WI38 (cell line): Measurements from ENCODE around the gene BHLHE40.

Experiments
- H3K4me3 ChIP-seq: 2 replicates; pipeline ENCODE4 v1.5.1; 2011; ENCODE audit warnings: low read depth, mild to moderate bottlenecking, control low read depth, low read length
- TF ChIP-seq, protein P1 (sequence below): IDR thresholded peaks from 2 replicates; pipeline ENCODE4 v1.5.1; 2012; ENCODE audit warnings: low read depth, mild to moderate bottlenecking, control low read depth, low read length

BHLHE40 gene

DNA sequence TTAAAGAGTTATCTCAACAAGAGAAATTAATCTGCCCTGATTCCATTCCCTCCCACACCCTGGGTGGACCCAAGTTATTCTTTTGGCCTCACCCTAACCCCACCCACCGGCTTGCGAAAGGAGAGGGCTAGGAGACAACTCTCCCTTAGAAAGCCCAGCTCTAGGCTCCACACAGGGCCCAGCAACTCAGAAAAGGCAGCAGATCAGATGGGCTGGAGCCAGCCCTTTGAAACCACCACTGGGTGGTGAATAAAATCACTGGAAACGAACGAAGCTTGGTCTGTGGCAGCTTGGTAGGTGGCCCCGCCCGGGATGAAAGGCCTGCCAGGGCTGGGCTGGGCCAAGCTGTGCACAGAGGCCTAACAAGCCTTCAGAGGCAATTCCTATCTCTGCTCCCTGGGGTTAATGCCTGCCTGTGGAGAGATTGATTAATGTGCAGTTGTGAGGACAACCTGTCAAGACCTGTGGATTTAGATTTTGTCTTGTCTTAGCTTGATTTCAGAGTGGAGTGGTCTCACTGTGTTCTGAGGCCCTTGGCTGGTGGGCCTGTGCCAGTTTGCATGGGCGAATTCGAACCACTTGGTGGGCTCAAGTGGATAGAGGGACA, 38.8 kb downstream of the BHLHE40 start:
- TF ChIP-seq, protein P1, sequence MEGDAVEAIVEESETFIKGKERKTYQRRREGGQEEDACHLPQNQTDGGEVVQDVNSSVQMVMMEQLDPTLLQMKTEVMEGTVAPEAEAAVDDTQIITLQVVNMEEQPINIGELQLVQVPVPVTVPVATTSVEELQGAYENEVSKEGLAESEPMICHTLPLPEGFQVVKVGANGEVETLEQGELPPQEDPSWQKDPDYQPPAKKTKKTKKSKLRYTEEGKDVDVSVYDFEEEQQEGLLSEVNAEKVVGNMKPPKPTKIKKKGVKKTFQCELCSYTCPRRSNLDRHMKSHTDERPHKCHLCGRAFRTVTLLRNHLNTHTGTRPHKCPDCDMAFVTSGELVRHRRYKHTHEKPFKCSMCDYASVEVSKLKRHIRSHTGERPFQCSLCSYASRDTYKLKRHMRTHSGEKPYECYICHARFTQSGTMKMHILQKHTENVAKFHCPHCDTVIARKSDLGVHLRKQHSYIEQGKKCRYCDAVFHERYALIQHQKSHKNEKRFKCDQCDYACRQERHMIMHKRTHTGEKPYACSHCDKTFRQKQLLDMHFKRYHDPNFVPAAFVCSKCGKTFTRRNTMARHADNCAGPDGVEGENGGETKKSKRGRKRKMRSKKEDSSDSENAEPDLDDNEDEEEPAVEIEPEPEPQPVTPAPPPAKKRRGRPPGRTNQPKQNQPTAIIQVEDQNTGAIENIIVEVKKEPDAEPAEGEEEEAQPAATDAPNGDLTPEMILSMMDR = no peak
- no peak overlapping the region for H3K4me3 ChIP-seq

DNA sequence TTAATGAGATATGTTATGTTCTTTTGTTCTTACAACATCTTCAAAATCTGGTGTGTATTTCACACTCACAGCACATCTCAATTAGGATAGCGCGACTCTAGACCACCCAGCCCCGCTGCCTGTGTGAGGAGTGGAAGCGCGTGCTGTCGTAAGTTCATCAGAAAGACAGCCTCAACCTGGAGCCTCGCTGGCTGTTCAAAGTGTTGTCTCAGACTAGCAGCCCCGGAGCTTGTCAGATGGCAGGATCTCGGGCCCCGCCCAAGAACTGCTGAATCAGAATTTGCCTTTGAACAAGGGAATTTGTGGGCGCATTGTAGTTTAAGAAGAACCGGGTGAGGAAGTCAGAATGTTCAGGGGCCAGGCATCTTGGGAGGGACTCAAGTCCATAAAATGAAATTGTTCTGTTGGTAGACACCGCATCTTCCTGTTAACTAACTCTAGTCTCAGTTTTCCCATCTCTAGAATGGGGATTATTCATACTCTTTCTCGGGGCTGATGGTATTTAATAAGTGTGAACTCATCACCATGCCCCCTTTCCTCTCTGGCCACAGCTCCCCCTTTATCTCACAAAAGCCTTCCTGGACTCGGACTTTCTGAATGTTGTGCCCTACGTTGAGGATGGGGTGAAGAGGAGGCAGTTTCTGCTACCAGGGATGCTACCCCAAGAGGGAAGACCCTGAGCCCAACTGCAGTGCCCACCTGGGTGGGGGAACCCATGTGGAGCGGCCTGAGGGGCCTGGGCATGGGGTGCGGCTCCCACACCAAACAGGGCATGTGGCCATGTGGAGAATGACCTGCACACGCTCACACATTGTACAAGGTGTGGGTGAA, 40.4 kb downstream of the BHLHE40 start:
- TF ChIP-seq, protein P1 = no peak
- H3K4me3 ChIP-seq = no peak overlapping the region

GRCh38 chr3:5020242-5020722, 41.0 kb downstream of the BHLHE40 start:
- H3K4me3 ChIP-seq = no peak overlapping the region
- TF ChIP-seq, protein P1 = no peak

DNA sequence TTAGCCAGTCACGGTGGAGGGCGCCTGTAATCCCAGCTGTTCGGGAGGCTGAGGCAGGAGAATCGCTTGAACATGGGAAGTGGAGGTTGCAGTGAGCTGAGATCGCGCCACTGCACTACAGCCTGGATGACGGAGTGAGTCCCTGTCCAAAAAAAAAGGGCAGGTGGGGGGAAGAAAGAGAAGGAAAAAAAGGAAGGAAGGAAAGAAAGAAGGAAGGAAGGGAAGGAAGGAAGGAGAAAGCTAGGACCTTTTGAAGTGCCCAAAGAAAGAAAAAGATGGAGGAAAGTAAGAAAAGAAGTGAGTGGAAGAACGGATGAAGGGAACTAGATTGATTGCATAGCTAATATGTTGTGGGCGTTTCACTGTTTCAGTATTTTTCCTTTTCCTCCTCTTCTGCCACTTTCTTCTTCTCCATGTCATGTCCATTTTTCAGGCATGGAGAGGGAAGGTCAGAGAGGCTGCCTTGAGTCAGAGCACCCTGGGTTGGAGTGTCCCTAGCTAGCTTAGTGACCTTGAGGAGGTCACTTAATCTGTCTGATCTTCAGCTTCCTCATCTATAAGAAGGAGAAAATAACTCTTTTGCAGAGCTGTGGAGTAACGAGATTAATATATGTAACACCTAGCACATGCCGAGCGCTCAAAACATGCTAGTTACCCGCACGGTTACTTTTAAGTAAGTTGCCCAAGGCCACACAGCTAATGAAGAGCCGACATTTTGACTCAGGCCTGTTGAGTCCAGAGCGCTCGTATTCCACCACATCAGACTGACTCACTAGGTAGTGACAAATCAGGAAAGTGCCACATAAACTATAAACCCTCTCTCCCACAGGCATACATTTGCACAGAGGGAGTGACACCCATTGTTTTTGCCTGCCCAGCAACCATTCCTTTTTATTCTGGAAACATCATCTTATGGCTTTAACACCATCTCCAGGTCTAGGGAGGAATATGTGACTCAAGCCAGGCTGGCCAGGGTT, 42.2 kb downstream of the BHLHE40 start:
- no peak overlapping the region for H3K4me3 ChIP-seq
- TF ChIP-seq, protein P1 = no peak

DNA sequence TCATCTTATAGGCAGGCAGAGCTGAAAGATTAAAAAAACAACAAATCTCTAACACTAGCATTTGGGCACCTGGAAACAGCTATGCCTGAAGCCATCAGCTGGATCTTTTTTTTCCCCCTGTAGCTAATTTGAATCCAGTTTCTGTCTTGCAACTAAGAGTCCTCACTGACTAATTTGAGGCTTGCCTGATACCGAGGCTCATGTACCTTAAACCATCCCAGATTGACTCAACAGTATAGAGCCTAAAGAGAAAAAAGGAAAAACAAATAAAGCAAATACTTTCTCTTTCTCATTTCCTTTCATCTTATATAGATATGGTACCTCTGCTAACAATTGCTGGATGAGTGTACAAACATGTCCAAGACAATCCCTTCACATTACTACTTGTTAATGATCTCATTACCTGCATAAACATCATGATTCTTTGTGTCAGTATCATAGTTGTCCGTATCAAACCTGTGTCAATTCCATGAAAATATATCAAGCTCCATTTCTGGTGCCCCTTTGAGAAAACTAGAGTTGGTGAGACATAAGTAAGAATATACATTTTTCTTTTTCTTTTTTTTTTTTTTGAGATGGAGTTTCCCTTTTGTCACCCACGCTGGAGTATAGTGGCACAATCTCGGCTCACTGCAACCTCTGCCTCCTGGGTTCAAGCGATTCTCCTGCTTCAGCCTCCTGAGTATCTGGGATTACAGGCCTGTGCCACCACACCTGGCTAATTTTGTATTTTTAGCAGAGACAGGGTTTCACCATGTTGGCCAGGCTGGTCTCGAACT, 43.1 kb downstream of the BHLHE40 start:
- TF ChIP-seq, protein P1 = no peak
- H3K4me3 ChIP-seq = no peak overlapping the region

DNA sequence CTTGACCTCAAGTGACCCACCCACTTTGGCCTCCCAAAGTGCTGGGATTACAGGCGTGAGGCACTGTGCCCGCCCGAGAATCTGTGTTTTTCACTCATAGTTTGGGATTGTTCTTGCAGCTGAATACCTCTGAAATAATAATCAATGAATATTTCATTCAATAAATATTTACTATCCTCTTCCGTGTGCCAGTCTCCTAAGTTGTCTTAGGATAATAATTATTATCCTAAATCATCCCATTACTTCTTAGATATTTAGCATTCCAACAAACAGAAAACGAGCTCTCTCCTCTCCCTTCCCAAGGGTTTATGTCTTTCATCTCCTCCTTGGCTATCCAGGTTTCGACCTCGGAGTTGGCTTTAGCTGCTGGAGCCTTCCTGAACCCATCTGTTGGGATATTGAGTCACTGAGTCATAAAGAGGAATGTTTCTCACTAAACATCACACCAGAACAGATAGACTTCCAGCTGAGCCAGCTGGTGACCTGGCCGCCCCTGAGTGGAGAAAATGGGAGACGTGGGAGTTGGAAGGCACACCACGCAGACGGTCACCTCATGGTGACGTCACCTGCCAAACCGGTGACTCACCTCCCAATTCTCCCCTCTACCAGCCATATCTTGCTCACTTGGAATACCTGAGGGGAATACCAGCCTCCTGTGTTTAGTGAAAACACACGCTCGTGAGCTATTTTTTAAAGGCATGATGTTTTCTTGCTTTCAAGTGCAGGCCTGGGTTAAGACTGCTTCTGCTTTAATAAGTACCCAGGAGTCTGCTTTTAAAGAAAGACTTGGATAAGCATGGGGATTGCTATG, 43.9 kb downstream of the BHLHE40 start:
- TF ChIP-seq, protein P1 = no peak
- no peak overlapping the region for H3K4me3 ChIP-seq
